CD14-positive monocyte (primary cell): ENCODE data around the gene FAM20C. TPM values are rescaled to one million over a fixed set of nuclear protein-coding genes. Genes with fewer than 3 reads are reported as not detected.
"Not testable (repeated sequence)": the region's sequence is repeated elsewhere in the genome, so short reads cannot be mapped to it uniquely, and the experiment has no call there.

ENCODE experiments used
- DNase-seq, 3 donors: peaks; one replicate each; pipeline ENCODE4 v3.0.0-alpha.2; 2011 to 2022
- H2AFZ ChIP-seq: 2 replicates; pipeline ENCODE4 v1.6.0; 2012; ENCODE audit warnings: mild to moderate bottlenecking, low read depth, low read length, inconsistent platforms; ENCODE audit not compliant: insufficient read depth, poor library complexity, severe bottlenecking
- H3K27ac ChIP-seq, 2 donors: 1 replicate in 1 of 2; 2 replicates in 1 of 2; pipeline ENCODE4 v1.5.1; 2012 to 2013; ENCODE audit warnings: low read length in 2 of 2, control low read depth in 1 of 2, inconsistent platforms in 1 of 2, low read depth in 1 of 2, mild to moderate bottlenecking in 1 of 2
- H3K27me3 ChIP-seq, 2 donors: one replicate each; pipeline versions ENCODE4 v1.6.0 to v1.6.1; 2011 to 2013; ENCODE audit warnings: low read length in 2 of 2; ENCODE audit not compliant: control insufficient read depth in 2 of 2, insufficient read depth in 2 of 2
- H3K36me3 ChIP-seq, 2 donors: replicated peaks in 1 of 2; 1 replicate in 1 of 2; 2 replicates in 1 of 2; pipeline versions ENCODE4 v1.5.1 to v1.6.1; 2012 to 2013; ENCODE audit warnings: low read length in 2 of 2, control low read depth in 1 of 2, inconsistent platforms in 1 of 2, mild to moderate bottlenecking in 1 of 2; ENCODE audit not compliant: insufficient read depth in 2 of 2, control insufficient read depth in 1 of 2
- H3K4me1 ChIP-seq, 2 donors: 1 replicate in 1 of 2; 2 replicates in 1 of 2; pipeline versions ENCODE4 v1.5.1 to v1.6.1; 2012 to 2013; ENCODE audit warnings: low read length in 2 of 2, control low read depth in 1 of 2, inconsistent platforms in 1 of 2, mild to moderate bottlenecking in 1 of 2, moderate library complexity in 1 of 2; ENCODE audit not compliant: insufficient read depth in 2 of 2, control insufficient read depth in 1 of 2
- H3K4me2 ChIP-seq: replicated peaks from 2 replicates; pipeline ENCODE3; 2012; ENCODE audit warnings: low read length, moderate library complexity, mild to moderate bottlenecking; ENCODE audit not compliant: poor library complexity, severe bottlenecking; ENCODE audit errors: extremely low read depth
- H3K4me3 ChIP-seq, 3 experiments: fragments of 200-600 bp in 1 of 3; sonication (generic) in 1 of 3; replicated peaks in 1 of 3; 1 replicate in 2 of 3; 2 replicates in 1 of 3; pipeline ENCODE4 v1.5.1; 2011 to 2013; ENCODE audit warnings: low read length in 3 of 3, mild to moderate bottlenecking in 3 of 3, control low read depth in 2 of 3, low read depth in 2 of 3, inconsistent platforms in 1 of 3, moderate library complexity in 1 of 3
- H3K79me2 ChIP-seq: 2 replicates; pipeline ENCODE4 v1.6.0; 2012; ENCODE audit warnings: mild to moderate bottlenecking, control low read depth, inconsistent platforms, low read length, moderate library complexity; ENCODE audit not compliant: insufficient read depth
- H3K9ac ChIP-seq: 2 replicates; pipeline ENCODE4 v1.6.0; 2017; ENCODE audit warnings: low read length, mild to moderate bottlenecking; ENCODE audit not compliant: insufficient read depth, poor library complexity, severe bottlenecking
- H3K9me3 ChIP-seq, 2 donors: replicated peaks in 1 of 2; 1 replicate in 1 of 2; 2 replicates in 1 of 2; pipeline versions ENCODE4 v1.5.1 to v1.6.1; 2012 to 2013; ENCODE audit warnings: low read length in 2 of 2, control low read depth in 1 of 2; ENCODE audit not compliant: control insufficient read depth in 1 of 2, insufficient read depth in 1 of 2
- H4K20me1 ChIP-seq: 2 replicates; pipeline ENCODE4 v1.6.0; 2012; ENCODE audit warnings: mild to moderate bottlenecking, low read length, control low read depth, moderate library complexity; ENCODE audit not compliant: insufficient read depth
- H3K27ac Mint-ChIP-seq, 7 donors: one replicate each; pipeline ENCODE4 v1.8.0; 2020; ENCODE audit warnings: mild to moderate bottlenecking in 7 of 7, mixed read lengths in 7 of 7, moderate library complexity in 6 of 7, inconsistent platforms in 2 of 7
- H3K27me3 Mint-ChIP-seq, 3 donors: one replicate each; pipeline ENCODE4 v1.8.0; 2021 to 2022; ENCODE audit warnings: low read depth in 3 of 3, mild to moderate bottlenecking in 3 of 3, mixed read lengths in 3 of 3, moderate library complexity in 3 of 3, inconsistent platforms in 1 of 3
- H3K36me3 Mint-ChIP-seq, 2 donors: one replicate each; pipeline ENCODE4 v1.8.0; 2020; ENCODE audit warnings: mixed read lengths in 2 of 2, inconsistent platforms in 1 of 2, mild to moderate bottlenecking in 1 of 2
- H3K4me1 Mint-ChIP-seq: one replicate; pipeline ENCODE4 v1.8.0; 2020; ENCODE audit warnings: mild to moderate bottlenecking, mixed read lengths
- H3K4me3 Mint-ChIP-seq, 2 donors: one replicate each; pipeline ENCODE4 v1.8.0; 2020; ENCODE audit warnings: mild to moderate bottlenecking in 2 of 2, mixed read lengths in 2 of 2, moderate library complexity in 1 of 2
- H3K9me3 Mint-ChIP-seq, 7 donors: one replicate each; pipeline ENCODE4 v1.8.0; 2020 to 2022; ENCODE audit warnings: mixed read lengths in 7 of 7, mild to moderate bottlenecking in 6 of 7, moderate library complexity in 6 of 7, inconsistent platforms in 2 of 7
- WGBS: methylation state at CpG from one replicate; pipeline ENCODE4 v1.1.5; 2013; ENCODE audit warnings: missing lambda C conversion rate; ENCODE audit not compliant: insufficient coverage; 5-methylcytosine and 5-hydroxymethylcytosine counted together
- intact Hi-C, 2 donors: fragments of 100-400 bp; cut with micrococcal nuclease; formaldehyde crosslinking; loops; one replicate each; pipeline versions ENCODE4 v1.15.0 to v1.15.1; 2023
- polyA plus RNA-seq, 3 donors: library from polyadenylated mRNA; depleted of rRNA in 1 of 3; unstranded in 2 of 3; stranded (reverse) in 1 of 3; fragments of 300-500 nt in 2 of 3; fragments of >200 nt in 1 of 3; fragmentation: Illumina TruSeq in 2 of 3; gene quantifications; 1 replicate in 2 of 3; 2 replicates in 1 of 3; pipeline ENCODE4 v1.2.3, GENCODE V29; 2012 to 2021
- TF ChIP-seq, protein P1 (sequence below): fragments of 200-600 bp; IDR thresholded peaks from one replicate; pipeline ENCODE4 v1.8.0; 2022; ENCODE audit warnings: antibody characterized with exemption, mild to moderate bottlenecking

FAM20C gene
- polyA plus RNA-seq, 3 donors = 1.2 to 32.2 (median 1.5) TPM

DNA sequence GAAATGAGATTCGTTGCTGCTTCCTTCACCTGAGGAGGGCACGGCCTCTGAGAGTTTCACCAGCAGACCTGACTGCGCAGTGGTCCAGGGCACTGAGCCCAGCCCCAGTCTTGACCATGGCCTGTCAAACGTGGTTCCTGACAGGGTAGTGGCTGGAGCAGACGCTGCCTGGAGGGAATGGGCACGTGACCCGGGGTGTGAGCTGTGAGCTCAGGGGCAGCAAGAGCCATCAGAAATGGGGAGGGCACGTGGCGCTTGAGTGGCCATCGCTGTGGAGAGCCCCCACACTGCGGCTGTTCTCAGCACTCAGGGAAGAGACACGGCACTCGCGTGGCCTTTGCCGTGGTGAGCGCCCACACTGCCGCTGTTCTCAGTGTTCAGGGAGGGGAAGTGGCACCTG is 12.0 kb downstream of the FAM20C start:
- Histone ChIP-seq H3K27me3 (no peaks in the 10 kb centered on the region), H3K27ac (no peak overlapping the region), H3K9ac (no peak overlapping the region), H2AFZ (no peak overlapping the region), H4K20me1 (peaks cover 87% of the 10 kb centered on the region), H3K4me1 (peaks cover 0 to 2% of the 10 kb centered on the region in 2 donors), H3K4me3 (no peak overlapping the region), H3K9me3 (no peaks in the 10 kb centered on the region), H3K79me2 (peaks cover 8% of the 10 kb centered on the region), H3K4me2 (no peak overlapping the region), H3K36me3 (peaks cover 39 to 91% of the 10 kb centered on the region in 2 donors)
- no peak overlapping the region for H3K4me3 Mint-ChIP-seq
- TF ChIP-seq, protein P1, sequence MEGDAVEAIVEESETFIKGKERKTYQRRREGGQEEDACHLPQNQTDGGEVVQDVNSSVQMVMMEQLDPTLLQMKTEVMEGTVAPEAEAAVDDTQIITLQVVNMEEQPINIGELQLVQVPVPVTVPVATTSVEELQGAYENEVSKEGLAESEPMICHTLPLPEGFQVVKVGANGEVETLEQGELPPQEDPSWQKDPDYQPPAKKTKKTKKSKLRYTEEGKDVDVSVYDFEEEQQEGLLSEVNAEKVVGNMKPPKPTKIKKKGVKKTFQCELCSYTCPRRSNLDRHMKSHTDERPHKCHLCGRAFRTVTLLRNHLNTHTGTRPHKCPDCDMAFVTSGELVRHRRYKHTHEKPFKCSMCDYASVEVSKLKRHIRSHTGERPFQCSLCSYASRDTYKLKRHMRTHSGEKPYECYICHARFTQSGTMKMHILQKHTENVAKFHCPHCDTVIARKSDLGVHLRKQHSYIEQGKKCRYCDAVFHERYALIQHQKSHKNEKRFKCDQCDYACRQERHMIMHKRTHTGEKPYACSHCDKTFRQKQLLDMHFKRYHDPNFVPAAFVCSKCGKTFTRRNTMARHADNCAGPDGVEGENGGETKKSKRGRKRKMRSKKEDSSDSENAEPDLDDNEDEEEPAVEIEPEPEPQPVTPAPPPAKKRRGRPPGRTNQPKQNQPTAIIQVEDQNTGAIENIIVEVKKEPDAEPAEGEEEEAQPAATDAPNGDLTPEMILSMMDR = no peak
- 95% methylated on average over 17 of the region's 17 CpGs for WGBS
- H3K36me3 Mint-ChIP-seq = peaks cover 51 to 85% of the 10 kb centered on the region in 2 donors
- no peak for DNase-seq
- H3K27ac Mint-ChIP-seq = peak overlapping the region in 1 of 7 donors; percentile 62
- intact Hi-C loops = no loop called here
- peaks cover 2% of the 10 kb centered on the region for H3K4me1 Mint-ChIP-seq
- peaks cover 2 to 5% (median 2%) of the 10 kb centered on the region in 3 donors for H3K27me3 Mint-ChIP-seq
- peaks cover 0 to 16% (median 5%) of the 10 kb centered on the region in 7 donors for H3K9me3 Mint-ChIP-seq

DNA sequence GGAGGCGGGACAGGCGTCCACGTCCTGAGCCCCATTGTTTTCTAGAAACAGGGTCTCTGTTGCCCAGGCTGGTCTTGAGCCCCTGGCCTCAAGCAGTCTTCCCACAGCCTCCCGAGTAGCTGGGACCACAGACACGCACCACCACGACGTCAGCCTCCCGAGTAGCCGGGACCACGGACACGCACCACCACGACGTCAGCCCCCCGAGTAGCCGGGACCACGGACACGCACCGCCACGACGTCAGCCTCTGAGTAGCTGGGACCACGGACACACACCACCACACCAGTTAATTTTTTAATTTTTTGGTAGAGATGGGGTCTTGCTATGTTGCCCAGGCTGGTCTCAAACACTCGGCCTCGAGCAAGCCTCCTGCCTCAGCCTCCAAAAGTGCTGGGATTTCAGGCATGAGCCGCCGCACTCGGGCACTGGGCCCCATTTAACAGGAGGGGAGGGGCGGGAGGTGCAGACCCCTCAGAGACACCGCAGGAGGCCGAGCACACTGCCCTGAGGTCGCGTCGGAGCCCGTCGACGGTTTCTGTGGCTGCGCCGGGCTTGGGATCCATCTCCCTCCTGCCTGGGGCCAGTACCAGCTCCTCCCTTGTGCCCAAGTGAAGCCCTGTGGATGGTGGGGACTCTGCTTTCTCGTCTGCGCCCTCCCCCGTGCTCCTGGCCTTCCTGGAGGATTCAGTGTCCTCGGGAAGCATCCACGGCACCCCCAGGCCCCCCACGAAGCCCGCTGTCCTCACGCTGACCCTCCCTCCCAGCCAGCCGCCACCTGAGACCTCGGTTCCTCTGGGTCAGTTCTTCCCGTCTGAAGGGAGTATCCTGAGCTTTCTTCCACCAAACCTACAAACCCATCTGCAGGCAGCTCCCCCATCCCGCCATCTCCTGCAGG is 13.0 kb downstream of the FAM20C start:
- DNase-seq = no peak
- no peaks in the 10 kb centered on the region for H3K27me3 ChIP-seq
- peaks cover 0 to 16% (median 5%) of the 10 kb centered on the region in 7 donors for H3K9me3 Mint-ChIP-seq
- no peak overlapping the region for H2AFZ ChIP-seq
- H3K4me1 ChIP-seq = peaks cover 6 to 13% of the 10 kb centered on the region in 2 donors
- peaks cover 11% of the 10 kb centered on the region for H3K4me1 Mint-ChIP-seq
- intact Hi-C loops = no loop called here
- peak overlapping the region in 1 of 7 donors; percentile 49 for H3K27ac Mint-ChIP-seq
- H3K9ac ChIP-seq = no peak overlapping the region
- no peak overlapping the region for H3K4me2 ChIP-seq
- peaks cover 35 to 91% of the 10 kb centered on the region in 2 donors for H3K36me3 ChIP-seq
- no peak overlapping the region for H3K4me3 ChIP-seq
- H3K36me3 Mint-ChIP-seq = peaks cover 52 to 86% of the 10 kb centered on the region in 2 donors
- H3K27ac ChIP-seq = no peak overlapping the region
- peaks cover 8% of the 10 kb centered on the region for H3K79me2 ChIP-seq
- H3K9me3 ChIP-seq = no peaks in the 10 kb centered on the region
- H3K27me3 Mint-ChIP-seq = peaks cover 2 to 5% (median 2%) of the 10 kb centered on the region in 3 donors
- WGBS = 98% methylated on average over 38 of the region's 49 CpGs
- no peak overlapping the region for H3K4me3 Mint-ChIP-seq
- TF ChIP-seq, protein P1 = no peak
- peaks cover 90% of the 10 kb centered on the region for H4K20me1 ChIP-seq

DNA sequence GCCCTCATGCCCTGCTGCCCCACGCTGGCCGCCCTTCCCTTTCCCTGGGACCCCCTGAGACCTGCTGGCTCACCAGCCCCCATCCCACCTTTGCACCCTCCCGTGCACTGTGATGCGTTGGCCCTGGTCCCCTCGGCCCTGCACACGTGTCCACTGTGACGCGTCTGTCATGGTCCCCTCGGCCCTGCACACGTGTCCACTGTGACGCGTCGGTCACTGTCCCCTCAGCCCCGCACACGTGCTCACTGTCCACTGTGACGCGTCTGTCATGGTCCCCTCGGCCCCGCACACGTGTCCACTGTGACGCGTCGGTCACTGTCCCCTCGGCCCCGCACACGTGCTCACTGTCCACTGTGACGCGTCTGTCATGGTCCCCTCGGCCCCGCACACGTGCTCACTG is 14.0 kb downstream of the FAM20C start:
- H3K4me2 ChIP-seq, H3K27ac Mint-ChIP-seq, H2AFZ ChIP-seq, H3K27me3 ChIP-seq, H3K79me2 ChIP-seq, H3K27ac ChIP-seq, H3K27me3 Mint-ChIP-seq, H3K9ac ChIP-seq, intact Hi-C loops, H3K4me3 Mint-ChIP-seq, H3K4me3 ChIP-seq, DNase-seq, H3K9me3 ChIP-seq: not testable (repeated sequence)
- Histone ChIP-seq H3K4me1 (peaks cover 6 to 13% of the 10 kb centered on the region in 2 donors), H4K20me1 (peaks cover 90% of the 10 kb centered on the region), H3K36me3 (peaks cover 28 to 88% of the 10 kb centered on the region in 2 donors)
- peaks cover 11% of the 10 kb centered on the region for H3K4me1 Mint-ChIP-seq
- peaks cover 52 to 82% of the 10 kb centered on the region in 2 donors for H3K36me3 Mint-ChIP-seq
- 81% methylated on average over 30 of the region's 31 CpGs for WGBS
- H3K9me3 Mint-ChIP-seq = peaks cover 0 to 16% (median 6%) of the 10 kb centered on the region in 7 donors
